Measurements from ENCODE around the gene C2CD5. TPM values are rescaled to one million over a fixed set of nuclear protein-coding genes. Genes with fewer than 3 reads are reported as not detected.
"Not testable (repeated sequence)": the region's sequence is repeated elsewhere in the genome, so short reads cannot be mapped to it uniquely, and the experiment has no call there.

The C2CD5 gene
- total RNA-seq, 1 donor from 2014 or later = 14.5 TPM

- no peak for TF ChIP-seq CTCF (conservative IDR thresholded peaks at IDR 0.05; ENCODE audit: low read depth, low read length)
- no peak overlapping the region for H3K4me3 ChIP-seq (ENCODE audit: low read depth, low read length)
- DNase-seq (ENCODE audit: low read depth) = no peak
Measured at GRCh38 chr12:22576065-22576464, 31.7 kb upstream of the C2CD5 start.

GRCh38 chr12:22574921-22575320 is 30.6 kb upstream of the C2CD5 start:
- H3K4me3 ChIP-seq (ENCODE audit: low read depth, low read length) = no peak overlapping the region

GRCh38 chr12:22573181-22573580 is 28.8 kb upstream of the C2CD5 start:
- TF ChIP-seq CTCF (conservative IDR thresholded peaks at IDR 0.05; ENCODE audit: low read depth, low read length) = no peak
- DNase-seq (ENCODE audit: low read depth) = no peak
- H3K4me3 ChIP-seq (ENCODE audit: low read depth, low read length) = no peak overlapping the region

More at GRCh38 chr12:22574921-22575320, 30.6 kb upstream of the C2CD5 start:
- TF ChIP-seq CTCF (conservative IDR thresholded peaks at IDR 0.05; ENCODE audit: low read depth, low read length) = no peak
- no peak for DNase-seq (ENCODE audit: low read depth)

GRCh38 chr12:22569253-22569652 is 24.9 kb upstream of the C2CD5 start:
- no peak overlapping the region for H3K4me3 ChIP-seq (ENCODE audit: low read depth, low read length)
- no peak for DNase-seq (ENCODE audit: low read depth)
- no peak for TF ChIP-seq CTCF (conservative IDR thresholded peaks at IDR 0.05; ENCODE audit: low read depth, low read length)

- no peak for DNase-seq (ENCODE audit: low read depth)
- H3K4me3 ChIP-seq (ENCODE audit: low read depth, low read length) = no peak overlapping the region
- no peak for TF ChIP-seq CTCF (conservative IDR thresholded peaks at IDR 0.05; ENCODE audit: low read depth, low read length)
Measured at GRCh38 chr12:22562036-22563028, 18.0 kb upstream of the C2CD5 start.

- H3K4me3 ChIP-seq (ENCODE audit: low read depth, low read length); DNase-seq (ENCODE audit: low read depth): not testable (repeated sequence)
Measured at GRCh38 chr12:22554750-22555149, 10.4 kb upstream of the C2CD5 start.

- TF ChIP-seq CTCF (conservative IDR thresholded peaks at IDR 0.05; ENCODE audit: low read depth, low read length) = no peak
- H3K4me3 ChIP-seq (ENCODE audit: low read depth, low read length) = no peak overlapping the region
- no peak for DNase-seq (ENCODE audit: low read depth)
Measured at GRCh38 chr12:22551624-22552023, 7.3 kb upstream of the C2CD5 start.

All from epithelial cell of proximal tubule (primary cell).